ENCODE measurements around the gene NOL9. TPM values are rescaled to one million over a fixed set of nuclear protein-coding genes. Genes with fewer than 3 reads are reported as not detected.

Gene NOL9
- total and polyA plus RNA-seq, 3 donors from 2014 or later: 11.4 to 34.6 (median 29.0) TPM

DNA sequence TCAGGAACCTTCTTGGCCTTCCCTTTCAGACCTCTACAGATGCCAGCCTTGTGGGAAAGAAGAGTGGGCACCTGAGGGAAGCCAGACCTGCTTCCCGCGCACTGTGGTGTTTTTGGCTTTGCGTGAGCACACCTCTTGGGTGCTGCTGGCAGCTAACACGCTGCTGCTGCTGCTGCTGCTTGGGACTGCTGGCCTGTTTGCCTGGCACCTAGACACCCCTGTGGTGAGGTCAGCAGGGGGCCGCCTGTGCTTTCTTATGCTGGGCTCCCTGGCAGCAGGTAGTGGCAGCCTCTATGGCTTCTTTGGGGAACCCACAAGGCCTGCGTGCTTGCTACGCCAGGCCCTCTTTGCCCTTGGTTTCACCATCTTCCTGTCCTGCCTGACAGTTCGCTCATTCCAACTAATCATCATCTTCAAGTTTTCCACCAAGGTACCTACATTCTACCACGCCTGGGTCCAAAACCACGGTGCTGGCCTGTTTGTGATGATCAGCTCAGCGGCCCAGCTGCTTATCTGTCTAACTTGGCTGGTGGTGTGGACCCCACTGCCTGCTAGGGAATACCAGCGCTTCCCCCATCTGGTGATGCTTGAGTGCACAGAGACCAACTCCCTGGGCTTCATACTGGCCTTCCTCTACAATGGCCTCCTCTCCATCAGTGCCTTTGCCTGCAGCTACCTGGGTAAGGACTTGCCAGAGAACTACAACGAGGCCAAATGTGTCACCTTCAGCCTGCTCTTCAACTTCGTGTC is 24.5 kb upstream of the NOL9 start:
- peaks cover 30% of the 10 kb centered on the region for H3K4me1 ChIP-seq
- peak overlapping the region; percentile 83 to 94 for H3K27ac ChIP-seq
- H3K9me3 ChIP-seq: no peaks in the 10 kb centered on the region
- intact Hi-C loops (cut with DNase I; ENCODE audit: low total_unique reads): no loop called here
- WGBS, 2 donors: 76 to 83% methylated on average over 13 to 14 of the region's 14 CpGs
- DNase-seq: no peak
- no peaks in the 10 kb centered on the region for H3K27me3 ChIP-seq
- H3K36me3 ChIP-seq (ENCODE audit: low read depth, missing control alignments): no peaks in the 10 kb centered on the region
- no peak for TF ChIP-seq POLR2A (IDR thresholded peaks at IDR 0.05)
- TF ChIP-seq, protein P1, sequence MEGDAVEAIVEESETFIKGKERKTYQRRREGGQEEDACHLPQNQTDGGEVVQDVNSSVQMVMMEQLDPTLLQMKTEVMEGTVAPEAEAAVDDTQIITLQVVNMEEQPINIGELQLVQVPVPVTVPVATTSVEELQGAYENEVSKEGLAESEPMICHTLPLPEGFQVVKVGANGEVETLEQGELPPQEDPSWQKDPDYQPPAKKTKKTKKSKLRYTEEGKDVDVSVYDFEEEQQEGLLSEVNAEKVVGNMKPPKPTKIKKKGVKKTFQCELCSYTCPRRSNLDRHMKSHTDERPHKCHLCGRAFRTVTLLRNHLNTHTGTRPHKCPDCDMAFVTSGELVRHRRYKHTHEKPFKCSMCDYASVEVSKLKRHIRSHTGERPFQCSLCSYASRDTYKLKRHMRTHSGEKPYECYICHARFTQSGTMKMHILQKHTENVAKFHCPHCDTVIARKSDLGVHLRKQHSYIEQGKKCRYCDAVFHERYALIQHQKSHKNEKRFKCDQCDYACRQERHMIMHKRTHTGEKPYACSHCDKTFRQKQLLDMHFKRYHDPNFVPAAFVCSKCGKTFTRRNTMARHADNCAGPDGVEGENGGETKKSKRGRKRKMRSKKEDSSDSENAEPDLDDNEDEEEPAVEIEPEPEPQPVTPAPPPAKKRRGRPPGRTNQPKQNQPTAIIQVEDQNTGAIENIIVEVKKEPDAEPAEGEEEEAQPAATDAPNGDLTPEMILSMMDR (IDR thresholded peaks at IDR 0.05): no peak
- peak overlapping the region; percentile 68 to 96 for H3K4me3 ChIP-seq

DNA sequence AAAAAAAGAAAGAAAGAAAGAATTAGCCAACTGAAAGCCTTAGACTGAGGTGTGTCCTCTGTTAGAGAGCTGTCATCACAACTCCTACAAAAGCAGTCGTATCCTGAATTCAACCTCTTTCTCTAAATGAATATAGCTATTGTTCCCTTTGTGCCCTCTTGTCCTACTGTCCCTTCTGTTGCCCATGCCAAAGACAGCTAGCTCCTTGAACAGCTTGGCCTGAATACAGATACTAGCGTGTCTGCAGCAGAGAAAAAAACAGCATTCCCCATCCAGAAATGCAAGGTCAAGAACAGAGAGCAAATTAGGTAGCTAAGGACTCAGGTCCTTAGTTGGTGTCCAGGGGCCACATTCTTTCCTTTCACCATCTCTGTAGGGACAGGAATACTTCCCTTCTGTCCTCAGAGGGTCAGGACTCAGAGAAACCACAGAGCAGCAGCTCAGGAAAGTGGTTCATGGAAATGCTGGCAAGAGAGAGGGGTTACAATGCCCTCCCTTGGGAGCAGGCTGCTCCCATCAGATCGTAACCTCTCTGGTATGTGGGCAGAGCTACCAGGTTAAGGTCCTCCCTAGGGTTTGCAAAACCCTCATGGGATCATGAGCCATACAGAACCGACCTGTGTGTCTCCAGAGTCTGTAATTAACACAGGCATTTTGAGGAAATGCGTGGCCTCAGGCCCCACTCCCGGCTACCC is 23.7 kb upstream of the NOL9 start:
- H3K27ac ChIP-seq: peak overlapping the region; percentile 49 to 83
- no peaks in the 10 kb centered on the region for H3K9me3 ChIP-seq
- DNase-seq: peak; percentile 63
- no peak overlapping the region for H3K4me3 ChIP-seq
- TF ChIP-seq, protein P1 (IDR thresholded peaks at IDR 0.05): no peak
- TF ChIP-seq POLR2A (IDR thresholded peaks at IDR 0.05): no peak
- peaks cover 30% of the 10 kb centered on the region for H3K4me1 ChIP-seq
- 43 to 58% methylated on average over 4 to 6 of the region's 6 CpGs for WGBS, 2 donors
- H3K36me3 ChIP-seq (ENCODE audit: low read depth, missing control alignments): no peaks in the 10 kb centered on the region
- H3K27me3 ChIP-seq: no peaks in the 10 kb centered on the region
- intact Hi-C loops (cut with DNase I; ENCODE audit: low total_unique reads): no loop called here

DNA sequence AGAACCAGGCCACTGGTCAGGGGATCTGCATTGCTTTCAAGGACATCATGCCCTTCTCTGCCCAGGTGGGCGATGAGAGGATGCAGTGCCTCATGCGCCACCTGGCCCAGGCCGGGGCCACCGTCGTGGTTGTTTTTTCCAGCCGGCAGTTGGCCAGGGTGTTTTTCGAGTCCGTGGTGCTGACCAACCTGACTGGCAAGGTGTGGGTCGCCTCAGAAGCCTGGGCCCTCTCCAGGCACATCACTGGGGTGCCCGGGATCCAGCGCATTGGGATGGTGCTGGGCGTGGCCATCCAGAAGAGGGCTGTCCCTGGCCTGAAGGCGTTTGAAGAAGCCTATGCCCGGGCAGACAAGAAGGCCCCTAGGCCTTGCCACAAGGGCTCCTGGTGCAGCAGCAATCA is 20.5 kb upstream of the NOL9 start:
- intact Hi-C loops (cut with DNase I; ENCODE audit: low total_unique reads): no loop called here
- no peak overlapping the region for H3K4me3 ChIP-seq
- no peaks in the 10 kb centered on the region for H3K27me3 ChIP-seq
- DNase-seq: no peak
- no peak overlapping the region for H3K27ac ChIP-seq
- no peaks in the 10 kb centered on the region for H3K36me3 ChIP-seq (ENCODE audit: low read depth, missing control alignments)
- TF ChIP-seq, protein P1 (IDR thresholded peaks at IDR 0.05): no peak
- TF ChIP-seq POLR2A (IDR thresholded peaks at IDR 0.05): no peak
- 94% methylated on average over 14 of the region's 14 CpGs; no CpG with 5 or more reads in 1 of the 2 donors for WGBS, 2 donors
- no peaks in the 10 kb centered on the region for H3K9me3 ChIP-seq
- peaks cover 23% of the 10 kb centered on the region for H3K4me1 ChIP-seq

DNA sequence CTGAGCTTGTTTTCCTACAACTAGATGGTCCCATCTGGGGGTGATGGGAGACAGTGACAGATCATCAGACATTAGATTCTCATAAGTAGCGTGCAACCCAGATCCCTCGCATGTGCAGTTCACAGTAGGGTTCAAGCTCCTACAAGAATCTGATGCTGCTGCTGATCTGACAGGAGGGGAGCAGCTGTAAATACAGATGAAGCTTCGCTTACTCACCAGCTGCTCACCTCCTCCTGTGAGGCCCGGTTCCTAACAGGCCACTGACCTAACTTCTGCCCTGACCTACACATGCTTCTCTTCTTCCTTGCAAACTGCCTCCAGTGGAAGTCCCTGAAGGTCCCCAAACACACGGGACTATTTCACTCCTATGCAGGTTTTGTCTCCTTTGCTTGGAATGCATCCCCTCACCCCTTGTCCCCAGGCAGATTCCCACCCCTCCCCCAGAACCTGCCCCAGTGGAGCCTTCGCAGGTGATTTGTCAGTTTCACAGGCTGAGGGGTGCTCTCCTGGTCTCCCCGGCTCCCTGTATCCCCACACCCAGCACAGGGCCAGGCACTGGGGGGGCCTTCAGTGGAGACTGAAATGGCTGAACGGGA is 19.8 kb upstream of the NOL9 start:
- H3K36me3 ChIP-seq (ENCODE audit: low read depth, missing control alignments): no peaks in the 10 kb centered on the region
- H3K9me3 ChIP-seq: no peaks in the 10 kb centered on the region
- intact Hi-C loops (cut with DNase I; ENCODE audit: low total_unique reads): no loop called here
- H3K27me3 ChIP-seq: no peaks in the 10 kb centered on the region
- no peak overlapping the region for H3K27ac ChIP-seq
- TF ChIP-seq, protein P1 (IDR thresholded peaks at IDR 0.05): no peak
- no peak for TF ChIP-seq POLR2A (IDR thresholded peaks at IDR 0.05)
- H3K4me3 ChIP-seq: no peak overlapping the region
- WGBS, 2 donors: 82 to 83% methylated on average over 8 of the region's 8 CpGs
- H3K4me1 ChIP-seq: peaks cover 19% of the 10 kb centered on the region
- no peak for DNase-seq
